Mucosa of descending colon (tissue), 3 donors: ENCODE results near the gene CAMKK1. TPM values are rescaled to one million over a fixed set of nuclear protein-coding genes. Genes with fewer than 3 reads are reported as not detected.

ENCODE experiments used
- ATAC-seq: fragments of 200-7000 bp; cut with Tn5 transposase; one replicate; pipeline ENCODE4 v1.9.1; 2020; ENCODE audit warnings: mild to moderate bottlenecking, moderate library complexity
- DNase-seq, 3 donors: peaks; one replicate each; pipeline ENCODE4 v3.0.0-alpha.2; 2020
- H3K36me3 ChIP-seq: fragments of 200-600 bp; one replicate; pipeline ENCODE4 v1.8.0; 2021; ENCODE audit warnings: low read depth, mild to moderate bottlenecking
- H3K4me1 ChIP-seq: fragments of 200-600 bp; one replicate; pipeline ENCODE4 v1.8.0; 2021; ENCODE audit warnings: low read depth, mild to moderate bottlenecking
- H3K4me3 ChIP-seq: fragments of 200-600 bp; one replicate; pipeline ENCODE4 v1.8.0; 2021; ENCODE audit warnings: mild to moderate bottlenecking
- H3K9me3 ChIP-seq: fragments of 200-600 bp; one replicate; pipeline ENCODE4 v1.8.0; 2021; ENCODE audit warnings: mild to moderate bottlenecking
- intact Hi-C, 2 donors: fragments of 100-400 bp; cut with DNase I in 1 of 2; cut with micrococcal nuclease in 1 of 2; formaldehyde crosslinking; loops; one replicate each; pipeline versions ENCODE4 v1.11.0 to v1.11.1; 2022; cut with DNase I, micrococcal nuclease
- total RNA-seq, 3 donors: library from RNA; stranded (reverse); fragmentation: NEBNext Ultra II Directional in 2 of 3; extraction: Animal tissue kit (Norgen Biotek cat#: 25700) in 2 of 3; gene quantifications; one replicate each; pipeline versions ENCODE4 v1.2.1 to v1.2.4, GENCODE V29; 2021 to 2023
- TF ChIP-seq, protein P1 (sequence below): fragments of 200-600 bp; IDR thresholded peaks from one replicate; pipeline ENCODE4 v1.8.0; 2022; ENCODE audit warnings: antibody characterized with exemption, mild to moderate bottlenecking
- donor health status: DM: no; HTN: no; CAD: no; lungs with moderate emphysema.
- donor health status: DM: no; HTN: no; CAD: no.
- donor health status: DM: no; HTN: yes; CAD: no.

Gene CAMKK1
- total RNA-seq, 3 donors from 2014 or later = 4.8 to 11.6 (median 6.2) TPM

DNA sequence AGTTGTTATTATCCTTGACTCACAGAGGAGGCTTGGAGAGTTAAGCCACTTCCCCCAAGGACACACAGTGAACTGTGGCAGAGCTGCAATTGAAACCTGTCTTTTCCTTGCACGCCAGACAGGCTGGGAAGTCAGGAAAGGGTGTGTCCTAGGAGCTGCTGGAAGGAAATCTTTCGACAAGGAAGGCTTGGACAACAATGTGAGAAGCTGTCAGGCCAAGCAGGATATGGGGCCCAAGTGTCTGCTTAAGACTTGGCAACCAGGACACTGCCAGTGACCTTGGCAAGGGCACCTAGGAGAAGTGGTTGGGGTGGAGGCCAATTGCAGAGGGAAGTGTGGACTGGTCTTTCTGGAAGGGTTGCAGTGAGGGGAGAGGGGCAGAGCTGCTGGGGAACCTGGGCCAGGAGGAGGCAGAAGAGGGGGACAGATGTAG is 2.1 kb upstream of the CAMKK1 start:
- DNase-seq = peak in 2 of 3 donors; percentile 68 to 73
- peak; percentile 47 for ATAC-seq
- intact Hi-C loops = no loop called here
- TF ChIP-seq, protein P1, sequence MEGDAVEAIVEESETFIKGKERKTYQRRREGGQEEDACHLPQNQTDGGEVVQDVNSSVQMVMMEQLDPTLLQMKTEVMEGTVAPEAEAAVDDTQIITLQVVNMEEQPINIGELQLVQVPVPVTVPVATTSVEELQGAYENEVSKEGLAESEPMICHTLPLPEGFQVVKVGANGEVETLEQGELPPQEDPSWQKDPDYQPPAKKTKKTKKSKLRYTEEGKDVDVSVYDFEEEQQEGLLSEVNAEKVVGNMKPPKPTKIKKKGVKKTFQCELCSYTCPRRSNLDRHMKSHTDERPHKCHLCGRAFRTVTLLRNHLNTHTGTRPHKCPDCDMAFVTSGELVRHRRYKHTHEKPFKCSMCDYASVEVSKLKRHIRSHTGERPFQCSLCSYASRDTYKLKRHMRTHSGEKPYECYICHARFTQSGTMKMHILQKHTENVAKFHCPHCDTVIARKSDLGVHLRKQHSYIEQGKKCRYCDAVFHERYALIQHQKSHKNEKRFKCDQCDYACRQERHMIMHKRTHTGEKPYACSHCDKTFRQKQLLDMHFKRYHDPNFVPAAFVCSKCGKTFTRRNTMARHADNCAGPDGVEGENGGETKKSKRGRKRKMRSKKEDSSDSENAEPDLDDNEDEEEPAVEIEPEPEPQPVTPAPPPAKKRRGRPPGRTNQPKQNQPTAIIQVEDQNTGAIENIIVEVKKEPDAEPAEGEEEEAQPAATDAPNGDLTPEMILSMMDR = no peak
- Histone ChIP-seq H3K4me1 (peaks cover 39% of the 10 kb centered on the region), H3K36me3 (no peaks in the 10 kb centered on the region), H3K4me3 (no peak overlapping the region), H3K9me3 (no peaks in the 10 kb centered on the region)

DNA sequence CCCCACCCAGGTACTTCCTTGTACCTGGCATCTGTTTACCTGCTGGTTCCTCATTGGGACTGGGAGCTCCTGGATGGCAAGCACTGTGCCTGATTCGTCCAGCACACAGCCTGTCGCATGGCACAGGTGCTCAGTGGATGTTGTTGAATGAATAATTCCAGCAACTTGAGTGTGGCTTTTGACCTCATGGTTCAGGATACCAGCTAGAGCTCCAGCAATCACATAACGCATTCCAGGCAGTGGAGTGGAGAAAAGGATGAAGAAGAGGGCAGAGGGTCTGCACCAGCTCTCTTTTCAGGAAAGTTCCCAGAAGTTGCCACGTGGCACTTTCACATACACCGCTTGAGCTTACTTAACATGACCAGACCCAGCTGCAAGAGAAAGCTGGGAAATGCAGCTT is 1.3 kb upstream of the CAMKK1 start:
- Histone ChIP-seq H3K4me3 (no peak overlapping the region), H3K9me3 (no peaks in the 10 kb centered on the region), H3K36me3 (no peaks in the 10 kb centered on the region), H3K4me1 (peaks cover 39% of the 10 kb centered on the region)
- intact Hi-C loops = no loop called here
- peak in 1 of 3 donors; percentile 46 for DNase-seq
- TF ChIP-seq, protein P1 = no peak
- peak; percentile 45 for ATAC-seq

DNA sequence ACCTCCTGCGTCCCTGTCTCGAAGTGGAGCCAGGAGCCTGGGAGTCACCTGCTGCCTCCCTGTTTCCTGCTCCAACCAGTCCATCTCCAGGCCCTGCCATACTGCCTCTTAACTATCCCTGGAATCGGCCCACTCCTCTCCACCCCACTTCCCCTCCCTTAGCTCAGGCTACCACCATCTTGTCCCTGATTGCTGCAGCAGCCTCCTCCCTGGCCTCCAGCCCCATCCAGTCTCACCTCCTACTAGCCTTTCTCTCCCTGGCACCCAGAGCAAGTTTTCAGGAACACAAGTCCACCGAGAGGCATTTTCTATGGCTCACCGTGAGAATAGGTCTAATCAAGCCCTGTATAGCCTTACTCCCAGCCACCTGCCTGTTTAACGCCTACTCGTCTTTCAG is 865 bp upstream of the CAMKK1 start:
- DNase-seq (no peak), ATAC-seq (no peak)
- H3K4me1 ChIP-seq = peaks cover 44% of the 10 kb centered on the region
- H3K4me3 ChIP-seq = no peak overlapping the region
- H3K9me3 ChIP-seq = no peaks in the 10 kb centered on the region
- TF ChIP-seq, protein P1 = no peak
- intact Hi-C loops = no loop called here
- no peaks in the 10 kb centered on the region for H3K36me3 ChIP-seq

DNA sequence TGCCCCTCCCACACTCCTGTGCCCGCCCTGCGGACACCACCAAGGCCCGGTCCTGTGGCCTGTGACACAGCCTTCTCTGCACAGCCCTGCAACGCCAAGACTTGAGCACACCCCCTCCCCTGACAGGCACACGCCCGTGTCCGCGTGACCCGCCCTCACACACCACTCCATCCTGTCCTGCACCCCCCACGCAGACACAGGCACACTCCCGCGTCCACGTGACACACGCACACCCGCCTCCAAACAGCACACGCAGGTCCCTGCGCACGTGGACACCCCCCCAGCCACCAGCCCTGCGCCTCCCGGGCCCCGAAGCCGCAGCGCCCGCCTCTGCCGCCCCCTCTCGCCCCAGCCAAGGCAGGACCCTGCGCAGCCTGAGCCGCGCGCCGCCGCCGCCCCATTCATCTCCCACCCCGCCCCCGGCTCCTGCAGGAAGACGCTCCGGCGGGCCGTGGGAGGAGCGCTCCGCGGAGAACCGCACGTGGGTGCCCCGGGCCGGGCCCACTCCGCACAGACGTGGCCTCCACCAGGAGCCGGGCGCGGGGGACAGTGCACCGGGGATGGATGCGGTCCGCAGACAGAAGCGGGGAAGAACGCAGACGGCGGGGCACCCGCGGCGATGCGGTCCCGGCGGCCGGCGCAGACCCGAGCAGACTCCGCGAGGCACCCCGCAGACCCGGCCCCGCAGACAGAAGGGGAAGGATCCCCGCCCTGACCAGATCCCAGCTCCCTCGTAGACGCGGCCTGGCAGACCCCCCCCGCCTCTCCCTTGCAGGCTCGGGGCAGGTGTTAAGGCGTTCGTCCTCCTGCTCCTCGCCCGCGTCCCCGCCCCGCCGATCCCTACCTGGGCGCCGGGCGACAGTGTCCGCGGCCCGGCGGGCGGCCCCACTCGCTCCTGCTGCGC is 506 bp downstream of the CAMKK1 start:
- H3K4me3 ChIP-seq = peak overlapping the region; percentile 19
- H3K9me3 ChIP-seq = no peaks in the 10 kb centered on the region
- ATAC-seq (peak; percentile 13), DNase-seq (peak; percentile 75 to 92 (median 81))
- H3K4me1 ChIP-seq = peaks cover 52% of the 10 kb centered on the region
- H3K36me3 ChIP-seq = no peaks in the 10 kb centered on the region
- intact Hi-C loops = no loop called here
- TF ChIP-seq, protein P1 = no peak

DNA sequence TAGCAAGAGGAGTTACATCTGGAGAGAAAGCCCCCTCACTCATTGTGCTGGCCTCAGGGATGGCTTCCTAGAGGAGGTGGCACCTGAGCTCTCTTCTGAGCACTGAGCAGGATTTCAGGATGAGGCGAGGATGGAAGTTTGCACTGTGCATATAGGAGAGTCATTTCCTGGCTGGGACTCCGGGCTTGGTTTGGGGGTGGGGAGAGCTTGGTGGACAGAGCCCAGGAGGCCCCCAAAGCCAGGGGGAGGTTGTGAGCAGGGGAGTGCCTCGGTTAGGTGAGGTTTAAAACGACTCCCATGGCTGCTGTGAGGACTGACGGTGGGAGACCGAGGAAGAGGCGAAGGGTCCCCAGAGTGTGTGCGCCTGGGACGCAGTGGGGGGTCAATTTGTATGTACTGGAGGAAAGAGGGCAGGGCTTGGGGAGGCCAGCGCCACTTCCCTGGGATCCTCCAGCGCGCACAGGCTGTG is 1.2 kb downstream of the CAMKK1 start:
- no peaks in the 10 kb centered on the region for H3K9me3 ChIP-seq
- ATAC-seq (no peak), DNase-seq (no peak)
- intact Hi-C loops = no loop called here
- no peaks in the 10 kb centered on the region for H3K36me3 ChIP-seq
- no peak overlapping the region for H3K4me3 ChIP-seq
- TF ChIP-seq, protein P1 = no peak
- peaks cover 52% of the 10 kb centered on the region for H3K4me1 ChIP-seq
